ENCODE measurements around the gene TMEM63B.

The TMEM63B gene

GRCh38 chr6:44171899-44172546 is 44.7 kb downstream of the TMEM63B start:
- no peak for ATAC-seq
- TF ChIP-seq, protein P1, sequence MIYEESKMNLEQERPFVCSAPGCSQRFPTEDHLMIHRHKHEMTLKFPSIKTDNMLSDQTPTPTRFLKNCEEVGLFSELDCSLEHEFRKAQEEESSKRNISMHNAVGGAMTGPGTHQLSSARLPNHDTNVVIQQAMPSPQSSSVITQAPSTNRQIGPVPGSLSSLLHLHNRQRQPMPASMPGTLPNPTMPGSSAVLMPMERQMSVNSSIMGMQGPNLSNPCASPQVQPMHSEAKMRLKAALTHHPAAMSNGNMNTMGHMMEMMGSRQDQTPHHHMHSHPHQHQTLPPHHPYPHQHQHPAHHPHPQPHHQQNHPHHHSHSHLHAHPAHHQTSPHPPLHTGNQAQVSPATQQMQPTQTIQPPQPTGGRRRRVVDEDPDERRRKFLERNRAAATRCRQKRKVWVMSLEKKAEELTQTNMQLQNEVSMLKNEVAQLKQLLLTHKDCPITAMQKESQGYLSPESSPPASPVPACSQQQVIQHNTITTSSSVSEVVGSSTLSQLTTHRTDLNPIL (CRISPR knock-in tag; IDR thresholded peaks at IDR 0.05; ENCODE audit: low read depth) = no peak
- TF ChIP-seq ZNF70 (CRISPR knock-in tag; IDR thresholded peaks at IDR 0.05) (no peak), ZNF8 (CRISPR knock-in tag; IDR thresholded peaks at IDR 0.05) (no peak), OSR1 (CRISPR knock-in tag; IDR thresholded peaks at IDR 0.05) (no peak), TCF4 (CRISPR knock-in tag; IDR thresholded peaks at IDR 0.05; ENCODE audit: borderline replicate concordance) (no peak), ARNTL (CRISPR knock-in tag; IDR thresholded peaks at IDR 0.05; ENCODE audit: borderline replicate concordance, low read depth) (no peak), CSRNP3 (CRISPR knock-in tag; IDR thresholded peaks at IDR 0.05) (no peak), SNAI2 (CRISPR knock-in tag; IDR thresholded peaks at IDR 0.05) (no peak), PPARA (CRISPR knock-in tag; IDR thresholded peaks at IDR 0.05; ENCODE audit: borderline replicate concordance) (no peak), ZC3H10 (CRISPR knock-in tag; IDR thresholded peaks at IDR 0.05) (no peak)

DNA sequence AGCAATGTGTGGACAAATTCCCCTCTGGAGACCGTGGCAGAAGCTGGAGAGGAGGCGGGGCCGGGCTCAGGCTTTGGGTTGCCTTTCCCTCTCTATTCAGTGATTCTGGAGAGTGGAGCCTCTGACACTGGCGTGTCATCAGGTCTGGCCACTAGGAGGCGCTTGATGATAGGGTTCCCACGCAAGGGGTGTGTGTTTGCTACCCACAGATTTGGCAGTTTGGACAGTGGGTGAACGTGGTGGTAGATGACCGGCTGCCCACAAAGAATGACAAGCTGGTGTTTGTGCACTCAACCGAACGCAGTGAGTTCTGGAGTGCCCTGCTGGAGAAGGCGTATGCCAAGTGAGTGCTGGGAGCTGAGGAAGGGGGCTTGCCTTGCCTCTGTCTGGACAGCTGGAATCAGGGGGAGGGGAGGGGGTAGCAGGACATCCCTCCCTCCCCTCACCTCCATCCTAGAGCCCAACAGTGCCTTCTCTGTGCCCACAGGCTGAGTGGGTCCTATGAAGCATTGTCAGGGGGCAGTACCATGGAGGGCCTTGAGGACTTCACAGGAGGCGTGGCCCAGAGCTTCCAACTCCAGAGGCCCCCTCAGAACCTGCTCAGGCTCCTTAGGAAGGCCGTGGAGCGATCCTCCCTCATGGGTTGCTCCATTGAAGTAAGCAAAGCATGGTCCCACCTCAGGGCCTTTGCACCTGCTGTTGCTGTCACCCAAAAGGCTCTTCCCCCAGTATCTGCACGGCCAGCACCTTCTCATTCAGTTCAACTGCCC is 45.6 kb downstream of the TMEM63B start:
- ATAC-seq = peak; percentile 99
- TF ChIP-seq ZC3H10 (CRISPR knock-in tag; IDR thresholded peaks at IDR 0.05) (no peak), ZNF8 (CRISPR knock-in tag; IDR thresholded peaks at IDR 0.05) (no peak), ESRRG (CRISPR knock-in tag; IDR thresholded peaks at IDR 0.05) (no peak), BACH2 (CRISPR knock-in tag; IDR thresholded peaks at IDR 0.05; ENCODE audit: borderline replicate concordance) (no peak), SNAI2 (CRISPR knock-in tag; IDR thresholded peaks at IDR 0.05) (no peak), POU6F1 (CRISPR knock-in tag; IDR thresholded peaks at IDR 0.05; ENCODE audit: borderline replicate concordance, low read depth) (no peak), OSR1 (CRISPR knock-in tag; IDR thresholded peaks at IDR 0.05) (no peak), RARB (CRISPR knock-in tag; IDR thresholded peaks at IDR 0.05) (no peak), ARNTL (CRISPR knock-in tag; IDR thresholded peaks at IDR 0.05; ENCODE audit: borderline replicate concordance, low read depth) (no peak), ISL1 (CRISPR knock-in tag; IDR thresholded peaks at IDR 0.05) (no peak), CSDC2 (CRISPR knock-in tag; IDR thresholded peaks at IDR 0.05) (no peak), ZFP30 (CRISPR knock-in tag; IDR thresholded peaks at IDR 0.05) (no peak), GLIS3 (CRISPR knock-in tag; IDR thresholded peaks at IDR 0.05) (no peak), PPARA (CRISPR knock-in tag; IDR thresholded peaks at IDR 0.05; ENCODE audit: borderline replicate concordance) (no peak)

DNA sequence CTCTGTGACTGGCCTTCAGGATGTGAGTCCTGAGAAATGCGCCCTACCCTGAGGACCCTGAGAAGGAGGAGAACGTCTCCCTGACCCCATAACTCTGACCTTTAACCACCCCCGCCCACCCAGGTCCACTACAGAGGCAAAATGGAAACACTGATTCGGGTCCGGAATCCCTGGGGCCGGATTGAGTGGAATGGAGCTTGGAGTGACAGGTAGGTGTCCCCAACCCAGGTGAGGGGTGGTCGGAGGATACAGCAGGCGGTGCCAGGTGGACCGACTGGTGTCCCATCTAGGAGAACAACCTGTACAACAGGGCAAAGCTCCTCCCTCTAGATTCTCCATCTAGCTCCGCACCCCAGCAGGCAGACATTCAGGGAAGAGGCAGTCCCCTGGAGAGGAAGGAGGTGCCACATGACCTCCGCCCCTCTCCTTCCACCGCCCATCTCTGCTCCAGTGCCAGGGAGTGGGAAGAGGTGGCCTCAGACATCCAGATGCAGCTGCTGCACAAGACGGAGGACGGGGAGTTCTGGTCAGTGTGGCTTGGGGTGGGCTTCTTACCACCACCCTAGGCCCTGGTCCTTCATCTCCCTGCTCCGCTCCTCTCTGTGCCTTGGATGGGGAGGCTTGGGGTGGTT is 48.9 kb downstream of the TMEM63B start:
- no peak for TF ChIP-seq TSHZ2 (CRISPR knock-in tag; IDR thresholded peaks at IDR 0.05)
- TF ChIP-seq ZNF565 (CRISPR knock-in tag; conservative IDR thresholded peaks at IDR 0.05; ENCODE audit: low read depth) = no peak
- TF ChIP-seq, protein P1 (CRISPR knock-in tag; IDR thresholded peaks at IDR 0.05; ENCODE audit: low read depth) = no peak
- TF ChIP-seq, protein P2, sequence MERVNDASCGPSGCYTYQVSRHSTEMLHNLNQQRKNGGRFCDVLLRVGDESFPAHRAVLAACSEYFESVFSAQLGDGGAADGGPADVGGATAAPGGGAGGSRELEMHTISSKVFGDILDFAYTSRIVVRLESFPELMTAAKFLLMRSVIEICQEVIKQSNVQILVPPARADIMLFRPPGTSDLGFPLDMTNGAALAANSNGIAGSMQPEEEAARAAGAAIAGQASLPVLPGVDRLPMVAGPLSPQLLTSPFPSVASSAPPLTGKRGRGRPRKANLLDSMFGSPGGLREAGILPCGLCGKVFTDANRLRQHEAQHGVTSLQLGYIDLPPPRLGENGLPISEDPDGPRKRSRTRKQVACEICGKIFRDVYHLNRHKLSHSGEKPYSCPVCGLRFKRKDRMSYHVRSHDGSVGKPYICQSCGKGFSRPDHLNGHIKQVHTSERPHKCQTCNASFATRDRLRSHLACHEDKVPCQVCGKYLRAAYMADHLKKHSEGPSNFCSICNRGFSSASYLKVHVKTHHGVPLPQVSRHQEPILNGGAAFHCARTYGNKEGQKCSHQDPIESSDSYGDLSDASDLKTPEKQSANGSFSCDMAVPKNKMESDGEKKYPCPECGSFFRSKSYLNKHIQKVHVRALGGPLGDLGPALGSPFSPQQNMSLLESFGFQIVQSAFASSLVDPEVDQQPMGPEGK (CRISPR knock-in tag; IDR thresholded peaks at IDR 0.05; ENCODE audit: borderline replicate concordance) = no peak
- no peak for TF ChIP-seq GLIS3 (CRISPR knock-in tag; IDR thresholded peaks at IDR 0.05)
- TF ChIP-seq TCF4 (CRISPR knock-in tag; IDR thresholded peaks at IDR 0.05; ENCODE audit: borderline replicate concordance) = no peak
- no peak for TF ChIP-seq BACH2 (CRISPR knock-in tag; IDR thresholded peaks at IDR 0.05; ENCODE audit: borderline replicate concordance)
- TF ChIP-seq ZNF70 (CRISPR knock-in tag; IDR thresholded peaks at IDR 0.05) = no peak
- no peak for TF ChIP-seq OSR1 (CRISPR knock-in tag; IDR thresholded peaks at IDR 0.05)
- TF ChIP-seq ESRRG (CRISPR knock-in tag; IDR thresholded peaks at IDR 0.05) = no peak
- TF ChIP-seq CSDC2 (CRISPR knock-in tag; IDR thresholded peaks at IDR 0.05) = no peak
- no peak for ATAC-seq

Data from SK-N-SH treated with all-trans-retinoic acid at 6 μM for 48 hours (cell line).